ENCODE results near the gene WFIKKN2. TPM values are rescaled to one million over a fixed set of nuclear protein-coding genes. Genes with fewer than 3 reads are reported as not detected.
A peak's percentile ranks its signal among the peaks of the same experiment; 100 is the strongest.

The WFIKKN2 gene
- total and polyA plus RNA-seq, 2 of the 13 experiments (the other 11 are each of a cell fraction or from before 2014, with no cell fraction given), result not detected

GRCh38 chr17:50837980-50838954 is 2.9 kb downstream of the WFIKKN2 start (continued):
- TF ChIP-seq ARID3A (IDR thresholded peaks at IDR 0.05; ENCODE audit: low read depth, low read length), result no peak
- no peak for TF ChIP-seq ZBED4 (CRISPR knock-in tag; IDR thresholded peaks at IDR 0.05; ENCODE audit: borderline replicate concordance)
- TF ChIP-seq SYNCRIP (IDR thresholded peaks at IDR 0.05; ENCODE audit: insufficient read depth, low read depth, low read length), result no peak
- no peak for TF ChIP-seq HHEX (CRISPR knock-in tag; IDR thresholded peaks at IDR 0.05)
- no peak for TF ChIP-seq ZNF652 (CRISPR knock-in tag; IDR thresholded peaks at IDR 0.05; ENCODE audit: borderline replicate concordance, low read depth)
- TF ChIP-seq ZNF672 (CRISPR knock-in tag; IDR thresholded peaks at IDR 0.05), result no peak
- TF ChIP-seq NFKB2 (CRISPR knock-in tag; IDR thresholded peaks at IDR 0.05; ENCODE audit: borderline replicate concordance), result no peak
- no peak for TF ChIP-seq ZNF770 (CRISPR knock-in tag; IDR thresholded peaks at IDR 0.05)
- peak; percentile 42 for TF ChIP-seq ZNF687 (CRISPR knock-in tag; IDR thresholded peaks at IDR 0.05)
- TF ChIP-seq NR2F6 (IDR thresholded peaks at IDR 0.05), result peak; percentile 33; the same call in 1 of the 2 replicates
- TF ChIP-seq NR2F6 (CRISPR knock-in tag; IDR thresholded peaks at IDR 0.05), result peak; percentile 64
- peak; percentile 83 for TF ChIP-seq RXRB (CRISPR knock-in tag; IDR thresholded peaks at IDR 0.05; ENCODE audit: borderline replicate concordance)
- TF ChIP-seq GABPB1 (CRISPR knock-in tag; IDR thresholded peaks at IDR 0.05), result peak; percentile 34; the same call in 1 of the 2 replicates
- TF ChIP-seq ZNF816 (CRISPR knock-in tag; IDR thresholded peaks at IDR 0.05; ENCODE audit: borderline replicate concordance), result no peak
- TF ChIP-seq DNMT3B (CRISPR knock-in tag; conservative IDR thresholded peaks at IDR 0.05), result no peak
